Neural cell (in vitro differentiated cells): ENCODE data around the gene SHMT2. TPM values are rescaled to one million over a fixed set of nuclear protein-coding genes. Genes with fewer than 3 reads are reported as not detected.
A peak's percentile ranks its signal among the peaks of the same experiment; 100 is the strongest.

Experiments used
- H2AFZ ChIP-seq: fragments of 200-600, 300-800 bp; sonication (generic), shearing (Covaris generic); 2 replicates; pipeline ENCODE4 v1.6.0; 2014; ENCODE audit warnings: low read depth, mild to moderate bottlenecking, antibody characterized with exemption, low read length, moderate library complexity
- H3F3A ChIP-seq: fragments of 200-600 bp; shearing (Covaris generic); 2 replicates; pipeline ENCODE4 v1.6.1; 2016; ENCODE audit warnings: mild to moderate bottlenecking, moderate library complexity, mixed read lengths, antibody characterized with exemption, low read length; ENCODE audit not compliant: insufficient read depth, poor library complexity, severe bottlenecking
- H3K27ac ChIP-seq: fragments of 200-600, 300-800 bp; sonication (generic), shearing (Covaris generic); 2 replicates; pipeline ENCODE4 v1.5.1; 2014; ENCODE audit warnings: mild to moderate bottlenecking, low read length, moderate library complexity
- H3K27me3 ChIP-seq: fragments of 300-800, 200-600 bp; sonication (generic), shearing (Covaris generic); 2 replicates; pipeline ENCODE4 v1.6.0; 2014; ENCODE audit warnings: mild to moderate bottlenecking, low read depth, low read length, moderate library complexity; ENCODE audit not compliant: insufficient read depth
- H3K36me3 ChIP-seq: fragments of 300-800, 200-600 bp; sonication (generic), shearing (Covaris generic); 2 replicates; pipeline ENCODE4 v1.5.1; 2014; ENCODE audit warnings: mild to moderate bottlenecking, antibody characterized with exemption, low read length, moderate library complexity; ENCODE audit not compliant: insufficient read depth
- H3K4me2 ChIP-seq: fragments of 300-800, 200-600 bp; sonication (generic), shearing (Covaris generic); 2 replicates; pipeline ENCODE4 v1.6.0; 2014; ENCODE audit warnings: mild to moderate bottlenecking, low read length
- H3K4me3 ChIP-seq: fragments of 300-800, 200-600 bp; sonication (generic), shearing (Covaris generic); 2 replicates; pipeline ENCODE4 v1.5.1; 2014; ENCODE audit warnings: mild to moderate bottlenecking, low read length, moderate library complexity
- H3K79me2 ChIP-seq: fragments of 200-600 bp; shearing (Covaris generic); replicated peaks from 2 replicates; pipeline ENCODE4 v1.6.0; 2014; ENCODE audit warnings: mild to moderate bottlenecking, low read length, moderate library complexity; ENCODE audit not compliant: insufficient read depth
- H3K9ac ChIP-seq: fragments of 300-800, 200-600 bp; sonication (generic), shearing (Covaris generic); 2 replicates; pipeline ENCODE4 v1.6.1; 2016; ENCODE audit warnings: mild to moderate bottlenecking, low read length, mixed read lengths
- H3K9me2 ChIP-seq: fragments of 200-600 bp; shearing (Covaris generic); 2 replicates; pipeline ENCODE4 v1.6.1; 2016; ENCODE audit warnings: mild to moderate bottlenecking, low read length, mixed read lengths; ENCODE audit not compliant: insufficient read depth
- H3K9me3 ChIP-seq: fragments of 200-600, 300-800 bp; sonication (generic), shearing (Covaris generic); 2 replicates; pipeline ENCODE4 v1.6.1; 2016; ENCODE audit warnings: mild to moderate bottlenecking, mixed run types, low read length, moderate library complexity, mixed read lengths
- H4K20me1 ChIP-seq: fragments of 200-600 bp; shearing (Covaris generic); 2 replicates; pipeline ENCODE4 v1.6.1; 2016; ENCODE audit warnings: mild to moderate bottlenecking, mixed run types; ENCODE audit not compliant: insufficient read depth
- EP300 ChIP-seq: fragments of 450-650 bp; conservative IDR thresholded peaks from 2 replicates; pipeline ENCODE4 v1.6.1; 2014; ENCODE audit warnings: antibody characterized with exemption, mild to moderate bottlenecking, moderate library complexity; ENCODE audit not compliant: poor library complexity, severe bottlenecking
- MXI1 ChIP-seq: fragments of 450-650 bp; conservative IDR thresholded peaks from 2 replicates; pipeline ENCODE4 v1.6.1; 2014; ENCODE audit warnings: antibody characterized with exemption, mild to moderate bottlenecking; ENCODE audit not compliant: poor library complexity, severe bottlenecking
- POLR2AphosphoS5 ChIP-seq: IDR thresholded peaks from 2 replicates; pipeline ENCODE4 v1.6.1; 2012
- RAD21 ChIP-seq: fragments of 450-650 bp; conservative IDR thresholded peaks from 2 replicates; pipeline ENCODE4 v1.6.1; 2014; ENCODE audit warnings: antibody characterized with exemption, mild to moderate bottlenecking, moderate library complexity
- SMC3 ChIP-seq: fragments of 450-650 bp; conservative IDR thresholded peaks from 2 replicates; pipeline ENCODE4 v1.6.1; 2014; ENCODE audit warnings: antibody characterized with exemption, mild to moderate bottlenecking, moderate library complexity; ENCODE audit not compliant: poor library complexity
- TAF1 ChIP-seq: IDR thresholded peaks from 2 replicates; pipeline ENCODE4 v1.6.1; 2012; ENCODE audit warnings: low read depth
- polyA plus RNA-seq: library from polyadenylated mRNA; depleted of rRNA; stranded (reverse); fragments of >200 nt; gene quantifications from 2 replicates; pipeline ENCODE4 v1.2.3, GENCODE V29; 2014
- TF ChIP-seq, protein P1 (sequence below): fragments of 450-650 bp; IDR thresholded peaks from 2 replicates; pipeline ENCODE4 v1.5.1; 2014; ENCODE audit warnings: antibody characterized with exemption, mild to moderate bottlenecking, moderate library complexity; ENCODE audit not compliant: poor library complexity, severe bottlenecking
- TF ChIP-seq, protein P2 (sequence below): IDR thresholded peaks from 2 replicates; pipeline ENCODE4 v1.6.1; 2012; ENCODE audit warnings: borderline replicate concordance

SHMT2 gene
- polyA plus RNA-seq, 1 donor from 2014 or later, result 38.2 TPM

DNA sequence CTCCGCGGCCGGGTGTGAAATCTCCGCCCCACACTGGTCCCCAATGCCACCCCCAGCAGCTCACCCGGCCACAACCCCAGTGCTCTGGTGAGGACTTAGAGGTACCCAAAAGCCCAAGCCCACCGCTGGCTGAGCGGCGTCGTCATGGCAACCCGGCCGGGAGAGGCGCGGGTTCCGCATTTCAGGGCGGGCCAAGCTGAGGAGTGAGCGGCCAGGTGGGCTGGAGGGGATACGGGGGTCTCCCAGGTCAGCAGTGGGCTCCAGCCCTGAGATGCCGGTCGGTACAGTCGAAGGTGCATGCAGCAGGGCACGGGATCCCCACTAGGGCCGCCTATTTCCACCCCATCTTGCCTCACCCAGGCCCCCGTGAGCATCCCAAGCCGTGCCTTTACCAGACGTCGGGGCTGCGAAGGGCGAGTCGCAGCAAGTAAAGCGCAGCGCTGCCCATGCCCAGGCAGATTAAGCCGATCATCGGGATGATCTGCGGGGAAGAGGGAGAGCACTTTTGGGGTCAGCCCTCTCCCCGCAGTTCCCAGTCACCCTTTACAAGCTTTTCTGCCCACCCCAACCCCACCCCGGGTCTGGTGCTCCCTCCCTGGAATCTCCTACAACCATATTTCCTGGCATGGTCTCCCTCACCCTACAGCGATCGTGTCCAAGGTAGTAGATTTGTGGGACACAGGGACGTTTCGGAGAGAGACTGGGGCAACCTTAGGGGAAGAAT lies 6.9 kb downstream of the SHMT2 start:
- Histone ChIP-seq H3F3A (no peaks in the 10 kb centered on the region), H3K9ac (no peak overlapping the region), H3K27me3 (peaks cover 42% of the 10 kb centered on the region), H3K27ac (no peak overlapping the region), H3K9me3 (no peaks in the 10 kb centered on the region), H3K9me2 (no peaks in the 10 kb centered on the region), H3K79me2 (no peaks in the 10 kb centered on the region), H3K4me2 (no peak overlapping the region), H4K20me1 (no peaks in the 10 kb centered on the region), H3K36me3 (no peaks in the 10 kb centered on the region), H3K4me3 (peak overlapping the region; percentile 30), H2AFZ (no peak overlapping the region)
- TF ChIP-seq, protein P1, sequence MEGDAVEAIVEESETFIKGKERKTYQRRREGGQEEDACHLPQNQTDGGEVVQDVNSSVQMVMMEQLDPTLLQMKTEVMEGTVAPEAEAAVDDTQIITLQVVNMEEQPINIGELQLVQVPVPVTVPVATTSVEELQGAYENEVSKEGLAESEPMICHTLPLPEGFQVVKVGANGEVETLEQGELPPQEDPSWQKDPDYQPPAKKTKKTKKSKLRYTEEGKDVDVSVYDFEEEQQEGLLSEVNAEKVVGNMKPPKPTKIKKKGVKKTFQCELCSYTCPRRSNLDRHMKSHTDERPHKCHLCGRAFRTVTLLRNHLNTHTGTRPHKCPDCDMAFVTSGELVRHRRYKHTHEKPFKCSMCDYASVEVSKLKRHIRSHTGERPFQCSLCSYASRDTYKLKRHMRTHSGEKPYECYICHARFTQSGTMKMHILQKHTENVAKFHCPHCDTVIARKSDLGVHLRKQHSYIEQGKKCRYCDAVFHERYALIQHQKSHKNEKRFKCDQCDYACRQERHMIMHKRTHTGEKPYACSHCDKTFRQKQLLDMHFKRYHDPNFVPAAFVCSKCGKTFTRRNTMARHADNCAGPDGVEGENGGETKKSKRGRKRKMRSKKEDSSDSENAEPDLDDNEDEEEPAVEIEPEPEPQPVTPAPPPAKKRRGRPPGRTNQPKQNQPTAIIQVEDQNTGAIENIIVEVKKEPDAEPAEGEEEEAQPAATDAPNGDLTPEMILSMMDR, result no peak
- TF ChIP-seq MXI1 (no peak), POLR2AphosphoS5 (no peak), TAF1 (no peak), SMC3 (no peak), RAD21 (no peak), EP300 (no peak)
- TF ChIP-seq, protein P2, sequence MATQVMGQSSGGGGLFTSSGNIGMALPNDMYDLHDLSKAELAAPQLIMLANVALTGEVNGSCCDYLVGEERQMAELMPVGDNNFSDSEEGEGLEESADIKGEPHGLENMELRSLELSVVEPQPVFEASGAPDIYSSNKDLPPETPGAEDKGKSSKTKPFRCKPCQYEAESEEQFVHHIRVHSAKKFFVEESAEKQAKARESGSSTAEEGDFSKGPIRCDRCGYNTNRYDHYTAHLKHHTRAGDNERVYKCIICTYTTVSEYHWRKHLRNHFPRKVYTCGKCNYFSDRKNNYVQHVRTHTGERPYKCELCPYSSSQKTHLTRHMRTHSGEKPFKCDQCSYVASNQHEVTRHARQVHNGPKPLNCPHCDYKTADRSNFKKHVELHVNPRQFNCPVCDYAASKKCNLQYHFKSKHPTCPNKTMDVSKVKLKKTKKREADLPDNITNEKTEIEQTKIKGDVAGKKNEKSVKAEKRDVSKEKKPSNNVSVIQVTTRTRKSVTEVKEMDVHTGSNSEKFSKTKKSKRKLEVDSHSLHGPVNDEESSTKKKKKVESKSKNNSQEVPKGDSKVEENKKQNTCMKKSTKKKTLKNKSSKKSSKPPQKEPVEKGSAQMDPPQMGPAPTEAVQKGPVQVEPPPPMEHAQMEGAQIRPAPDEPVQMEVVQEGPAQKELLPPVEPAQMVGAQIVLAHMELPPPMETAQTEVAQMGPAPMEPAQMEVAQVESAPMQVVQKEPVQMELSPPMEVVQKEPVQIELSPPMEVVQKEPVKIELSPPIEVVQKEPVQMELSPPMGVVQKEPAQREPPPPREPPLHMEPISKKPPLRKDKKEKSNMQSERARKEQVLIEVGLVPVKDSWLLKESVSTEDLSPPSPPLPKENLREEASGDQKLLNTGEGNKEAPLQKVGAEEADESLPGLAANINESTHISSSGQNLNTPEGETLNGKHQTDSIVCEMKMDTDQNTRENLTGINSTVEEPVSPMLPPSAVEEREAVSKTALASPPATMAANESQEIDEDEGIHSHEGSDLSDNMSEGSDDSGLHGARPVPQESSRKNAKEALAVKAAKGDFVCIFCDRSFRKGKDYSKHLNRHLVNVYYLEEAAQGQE, result no peak

GRCh38 chr12:57236925-57237595 lies 7.5 kb downstream of the SHMT2 start:
- Histone ChIP-seq H3K27me3 (peaks cover 49% of the 10 kb centered on the region), H3K9me3 (no peaks in the 10 kb centered on the region), H2AFZ (no peak overlapping the region), H3K27ac (no peak overlapping the region), H3K9ac (no peak overlapping the region), H3K4me3 (no peak overlapping the region), H3K9me2 (no peaks in the 10 kb centered on the region), H3K79me2 (no peaks in the 10 kb centered on the region), H4K20me1 (no peaks in the 10 kb centered on the region), H3K36me3 (no peaks in the 10 kb centered on the region), H3F3A (no peaks in the 10 kb centered on the region), H3K4me2 (no peak overlapping the region)
- no peak for TF ChIP-seq MXI1

- no peaks in the 10 kb centered on the region for H3K9me2 ChIP-seq
- H3K27me3 ChIP-seq, result peaks cover 54% of the 10 kb centered on the region
- H3K4me3 ChIP-seq, result peak overlapping the region; percentile 79
- no peaks in the 10 kb centered on the region for H3K79me2 ChIP-seq
- no peak overlapping the region for H2AFZ ChIP-seq
- H3K9me3 ChIP-seq, result no peaks in the 10 kb centered on the region
- H3K9ac ChIP-seq, result peak overlapping the region; percentile 60
- no peak overlapping the region for H3K4me2 ChIP-seq
- no peaks in the 10 kb centered on the region for H3F3A ChIP-seq
- TF ChIP-seq, protein P2, result no peak
- no peak overlapping the region for H3K27ac ChIP-seq
- no peaks in the 10 kb centered on the region for H4K20me1 ChIP-seq
- no peaks in the 10 kb centered on the region for H3K36me3 ChIP-seq
These were observed 8.1 kb downstream of the SHMT2 start for GRCh38 chr12:57237596-57237931.
